Esophagus muscularis mucosa (tissue), 4 donors: Measurements from ENCODE around the gene DPH3. TPM values are rescaled to one million over a fixed set of nuclear protein-coding genes. Genes with fewer than 3 reads are reported as not detected.

Source experiments
- DNase-seq: peaks from one replicate; pipeline ENCODE4 v3.0.0-alpha.2; 2017; ENCODE audit errors: extremely low spot score
- H3K27ac ChIP-seq, 4 donors: fragments of 200-600 bp; sonication (generic); replicated peaks in 1 of 4; 1 replicate in 3 of 4; 2 replicates in 1 of 4; pipeline ENCODE4 v1.5.1; 2016 to 2019; ENCODE audit warnings: mild to moderate bottlenecking in 1 of 4
- H3K27me3 ChIP-seq, 4 donors: fragments of 200-600 bp; sonication (generic); one replicate each; pipeline versions ENCODE4 v1.5.1 to v1.6.0; 2016 to 2019
- H3K36me3 ChIP-seq, 4 donors: fragments of 200-600 bp; sonication (generic); one replicate each; pipeline ENCODE4 v1.5.1; 2016 to 2019
- H3K4me1 ChIP-seq, 4 donors: fragments of 200-600 bp; sonication (generic); one replicate each; pipeline ENCODE4 v1.5.1; 2016 to 2019
- H3K4me3 ChIP-seq, 4 donors: fragments of 200-600 bp; sonication (generic); 1 replicate in 2 of 4; 2 replicates in 2 of 4; pipeline ENCODE4 v1.5.1; 2016 to 2019; ENCODE audit warnings: mild to moderate bottlenecking in 4 of 4, moderate library complexity in 1 of 4
- H3K9me3 ChIP-seq, 4 donors: fragments of 200-600 bp; sonication (generic); 1 replicate in 3 of 4; 2 replicates in 1 of 4; pipeline ENCODE4 v1.5.1; 2016 to 2019
- CTCF ChIP-seq, 3 experiments: fragments of 200-600 bp in 2 of 3; fragments of 450-650 bp in 1 of 3; sonication (generic) in 2 of 3; IDR thresholded peaks; one replicate each; pipeline ENCODE4 v1.5.1; 2017 to 2019; ENCODE audit warnings: antibody characterized with exemption in 3 of 3, mild to moderate bottlenecking in 2 of 3, moderate library complexity in 1 of 3
- EP300 ChIP-seq: sonication (generic); formaldehyde crosslinking; IDR thresholded peaks from one replicate; pipeline ENCODE4 v1.6.1; 2017; ENCODE audit warnings: antibody characterized with exemption
- POLR2A ChIP-seq: fragments of 450-650 bp; IDR thresholded peaks from one replicate; pipeline ENCODE4 v1.6.1; 2017; ENCODE audit warnings: antibody characterized with exemption, moderate library complexity, mild to moderate bottlenecking, low read depth
- POLR2AphosphoS5 ChIP-seq, 2 donors: sonication (generic); formaldehyde crosslinking; IDR thresholded peaks; one replicate each; pipeline ENCODE4 v1.6.1; 2017; ENCODE audit warnings: antibody characterized with exemption in 2 of 2
- WGBS: methylation state at CpG from one replicate; pipeline ENCODE4 v1.1.5; 2018; 5-methylcytosine and 5-hydroxymethylcytosine counted together
- intact Hi-C: fragments of 100-400 bp; cut with DNase I; formaldehyde crosslinking; loops from one replicate; pipeline ENCODE4 v1.15.1; 2023
- total RNA-seq, 4 donors: library from RNA; depleted of rRNA; stranded (reverse); fragments of >200 nt; gene quantifications; one replicate each; pipeline versions ENCODE4 v1.1.0 to v1.2.1, GENCODE V29; 2016

Gene DPH3
- total RNA-seq, 4 donors from 2014 or later, result 27.2 to 50.7 (median 37.6) TPM

GRCh38 chr3:16295298-16295890, 30.7 kb upstream of the DPH3 start:
- no peaks in the 10 kb centered on the region for H3K27me3 ChIP-seq
- no peak overlapping the region for H3K4me3 ChIP-seq
- no peaks in the 10 kb centered on the region for H3K9me3 ChIP-seq
- peaks cover 0 to 16% (median 2%) of the 10 kb centered on the region in 4 donors for H3K36me3 ChIP-seq
- no peak overlapping the region for H3K27ac ChIP-seq
- peaks cover 10 to 30% (median 27%) of the 10 kb centered on the region in 4 donors for H3K4me1 ChIP-seq
- TF ChIP-seq CTCF (IDR thresholded peaks at IDR 0.05) (no peak), POLR2A (no peak), POLR2AphosphoS5 (IDR thresholded peaks at IDR 0.05) (no peak), EP300 (no peak)
- no peak for DNase-seq
- intact Hi-C loops, result no loop called here
- WGBS, result 87% methylated on average over 3 of the region's 3 CpGs

- 89% methylated on average over 5 of the region's 5 CpGs for WGBS
- intact Hi-C loops, result no loop called here
- TF ChIP-seq POLR2AphosphoS5 (IDR thresholded peaks at IDR 0.05) (no peak), EP300 (no peak), POLR2A (no peak)
- Histone ChIP-seq H3K4me3 (no peak overlapping the region), H3K27ac (no peak overlapping the region), H3K27me3 (no peaks in the 10 kb centered on the region), H3K36me3 (peaks cover 0 to 16% (median 2%) of the 10 kb centered on the region in 4 donors), H3K4me1 (peaks cover 15 to 35% (median 32%) of the 10 kb centered on the region in 4 donors), H3K9me3 (no peaks in the 10 kb centered on the region)
- DNase-seq, result no peak
Observed at GRCh38 chr3:16294844-16295243, 30.1 kb upstream of the DPH3 start.

- WGBS, result 53% methylated on average over 2 of the region's 2 CpGs
- Histone ChIP-seq H3K9me3 (no peaks in the 10 kb centered on the region), H3K4me1 (peaks cover 25 to 51% (median 44%) of the 10 kb centered on the region in 4 donors), H3K27me3 (no peaks in the 10 kb centered on the region), H3K36me3 (peaks cover 0 to 29% (median 2%) of the 10 kb centered on the region in 4 donors), H3K4me3 (peak overlapping the region in 1 of 4 donors; percentile 9), H3K27ac (peak overlapping the region in 2 of 4 donors; percentile 8 to 56)
- intact Hi-C loops, result loop anchor here (2.0 kb wide), 1 partner anchor 226 kb away; no protein-coding TSS in a partner anchor
- TF ChIP-seq POLR2AphosphoS5 (IDR thresholded peaks at IDR 0.05) (peak in 1 of 2 donors; percentile 4), EP300 (no peak), CTCF (IDR thresholded peaks at IDR 0.05) (no peak), POLR2A (no peak)
- no peak for DNase-seq
Observed at GRCh38 chr3:16290827-16291196, 26.1 kb upstream of the DPH3 start.

- no peak for DNase-seq
- Histone ChIP-seq H3K9me3 (no peaks in the 10 kb centered on the region), H3K27ac (peak overlapping the region; percentile 8 to 56 (median 29)), H3K4me1 (peaks cover 25 to 55% (median 44%) of the 10 kb centered on the region in 4 donors), H3K4me3 (peak overlapping the region in 1 of 4 donors; percentile 9), H3K27me3 (no peaks in the 10 kb centered on the region), H3K36me3 (peaks cover 0 to 23% (median under 1%) of the 10 kb centered on the region in 4 donors)
- TF ChIP-seq CTCF (IDR thresholded peaks at IDR 0.05) (peak; percentile 81 to 88 (median 84)), POLR2AphosphoS5 (IDR thresholded peaks at IDR 0.05) (peak in 1 of 2 donors; percentile 2), EP300 (no peak)
- WGBS, result 56% methylated on average over 3 of the region's 3 CpGs
- intact Hi-C loops, result loop anchor here (2.0 kb wide), 1 partner anchor 227 kb away; no protein-coding TSS in a partner anchor
Observed at GRCh38 chr3:16290007-16290826, 25.5 kb upstream of the DPH3 start.
